K562 (cell line): Measurements from ENCODE around the gene OR13J1. TPM values are rescaled to one million over a fixed set of nuclear protein-coding genes. Genes with fewer than 3 reads are reported as not detected.
A peak's percentile ranks its signal among the peaks of the same experiment; 100 is the strongest.

Experiments used
- ATF7 ChIP-seq: fragments of 450-650 bp; IDR thresholded peaks from 2 replicates; pipeline ENCODE4 v1.7.1; 2014; ENCODE audit warnings: mild to moderate bottlenecking, moderate library complexity
- CBX5 ChIP-seq: IDR thresholded peaks from 2 replicates; pipeline ENCODE4 v1.6.1; 2014; ENCODE audit warnings: low read depth, borderline replicate concordance
- CXXC5 ChIP-seq: fragments of 250-450 bp; sonication (Bioruptor Pico); IDR thresholded peaks from 2 replicates; pipeline ENCODE4 v1.8.0; 2022; ENCODE audit warnings: inconsistent platforms, mild to moderate bottlenecking, moderate library complexity
- FOXJ2 ChIP-seq: fragments of 200-800 bp; sonication (Bioruptor generic); IDR thresholded peaks from 2 replicates; pipeline ENCODE4 v1.6.1; 2016; ENCODE audit warnings: missing genetic modification characterization, missing compliant biosample characterization
- GMEB1 ChIP-seq: fragments of 250-450 bp; sonication (Bioruptor Pico); IDR thresholded peaks from 2 replicates; pipeline ENCODE4 v1.4.0; 2020; ENCODE audit warnings: mild to moderate bottlenecking
- HNRNPH1 ChIP-seq: fragments of 200-400 bp; formaldehyde crosslinking; optimal IDR thresholded peaks from 2 replicates; pipeline ENCODE3; 2017; ENCODE audit warnings: low read depth, mild to moderate bottlenecking, low read length, moderate library complexity
- MXI1 ChIP-seq: IDR thresholded peaks from 2 replicates; pipeline ENCODE4 v1.6.1; 2011; ENCODE audit warnings: low read depth, mild to moderate bottlenecking, improper control_type of control experiment, low read length
- PRDM10 ChIP-seq: fragments of 450-650 bp; IDR thresholded peaks from 2 replicates; pipeline ENCODE4 v1.6.1; 2018; ENCODE audit not compliant: partially characterized antibody
- RCOR1 ChIP-seq, 2 experiments: IDR thresholded peaks; 2 replicates each; pipeline ENCODE4 v1.6.1; 2012; ENCODE audit warnings: low read depth in 2 of 2, low read length in 2 of 2, borderline replicate concordance in 1 of 2, improper control_type of control experiment in 1 of 2
- SMARCA4 ChIP-seq: fragments of 450-650 bp; IDR thresholded peaks from 2 replicates; pipeline ENCODE4 v1.6.1; 2016
- STAT5A ChIP-seq: IDR thresholded peaks from 2 replicates; pipeline ENCODE4 v1.6.1; 2012; ENCODE audit warnings: low read length, inconsistent platforms, borderline replicate concordance
- ZBTB7A ChIP-seq: IDR thresholded peaks from 2 replicates; pipeline ENCODE4 v1.6.1; 2011; ENCODE audit warnings: low read depth, mild to moderate bottlenecking, low read length, moderate library complexity, borderline replicate concordance; ENCODE audit not compliant: control insufficient read depth
- ZBTB8A ChIP-seq: fragments of 450-650 bp; IDR thresholded peaks from 2 replicates; pipeline ENCODE4 v1.6.1; 2018; ENCODE audit warnings: mild to moderate bottlenecking, moderate library complexity; ENCODE audit not compliant: partially characterized antibody
- polyA plus RNA-seq, 8 experiments: library from polyadenylated mRNA; depleted of rRNA in 4 of 8; stranded (reverse) in 5 of 8; unstranded in 3 of 8; fragments of >200 nt; fragmentation: Nextera tagmentation in 2 of 8; fragmentation: Illumina TruSeq in 1 of 8; extraction: Ambion mirVana in 2 of 8; extraction: Trizol in 1 of 8; gene quantifications; 2 replicates each; pipeline versions ENCODE4 v1.2.1 to v1.2.3, GENCODE V29; 2011 to 2014; ENCODE audit warnings: inconsistent platforms in 1 of 8, missing spikeins in 1 of 8
- total RNA-seq, 7 experiments: library from RNA; depleted of rRNA in 6 of 7; stranded (reverse); fragments of >200 nt in 6 of 7; fragmentation: Illumina TruSeq in 2 of 7; extraction: Trizol in 2 of 7; gene quantifications; 2 replicates each; pipeline versions ENCODE4 v1.2.1 to v1.2.3, GENCODE V29; 2011 to 2021; ENCODE audit warnings: low replicate concordance in 1 of 7
- TF ChIP-seq, protein P1 (sequence below): sonication (generic); formaldehyde crosslinking; IDR thresholded peaks from 2 replicates; pipeline ENCODE4 v1.8.1; 2023; ENCODE audit warnings: mild to moderate bottlenecking, missing genetic modification reagents
- TF ChIP-seq, protein P2 (sequence below), 2 experiments: fragments of 200-800 bp in 1 of 2; sonication (Bioruptor generic) in 1 of 2; sonication (generic) in 1 of 2; formaldehyde crosslinking in 1 of 2; IDR thresholded peaks in 1 of 2; conservative IDR thresholded peaks in 1 of 2; 2 replicates each; pipeline versions ENCODE4 v1.5.0 to v1.6.1; 2016 to 2020; ENCODE audit warnings: missing compliant biosample characterization in 1 of 2, missing genetic modification characterization in 1 of 2, missing genetic modification reagents in 1 of 2

OR13J1 gene
- total and polyA plus RNA-seq, 9 of the 15 experiments (the other 6 are each of a cell fraction or from before 2014, with no cell fraction given), result not detected

DNA sequence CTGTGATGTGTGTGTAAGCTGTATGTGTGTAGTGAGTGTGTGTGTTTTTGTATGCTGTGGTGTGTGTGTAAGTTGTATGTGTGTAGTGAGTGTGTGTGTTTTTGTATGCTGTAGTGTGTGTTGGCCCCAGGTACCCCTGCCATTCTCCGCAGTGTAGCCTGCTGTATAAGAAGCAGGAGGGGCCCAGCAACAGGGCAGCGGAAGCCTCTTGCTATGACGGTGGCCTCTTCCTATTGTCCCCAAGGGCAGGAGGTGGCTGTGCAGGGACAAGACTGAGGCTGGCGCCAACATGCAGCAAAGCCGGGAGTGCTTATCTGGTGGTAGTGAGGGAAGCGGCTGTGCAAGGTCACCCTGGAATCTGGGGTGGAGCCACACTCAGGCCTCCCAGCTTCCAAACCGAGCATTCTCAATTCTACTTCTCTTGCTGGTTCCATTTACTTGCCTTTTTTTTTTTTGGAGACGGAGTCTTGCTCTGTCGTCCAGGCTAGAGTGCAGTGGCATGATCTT is 44.2 kb upstream of the OR13J1 start (continued):
- TF ChIP-seq, protein P1, sequence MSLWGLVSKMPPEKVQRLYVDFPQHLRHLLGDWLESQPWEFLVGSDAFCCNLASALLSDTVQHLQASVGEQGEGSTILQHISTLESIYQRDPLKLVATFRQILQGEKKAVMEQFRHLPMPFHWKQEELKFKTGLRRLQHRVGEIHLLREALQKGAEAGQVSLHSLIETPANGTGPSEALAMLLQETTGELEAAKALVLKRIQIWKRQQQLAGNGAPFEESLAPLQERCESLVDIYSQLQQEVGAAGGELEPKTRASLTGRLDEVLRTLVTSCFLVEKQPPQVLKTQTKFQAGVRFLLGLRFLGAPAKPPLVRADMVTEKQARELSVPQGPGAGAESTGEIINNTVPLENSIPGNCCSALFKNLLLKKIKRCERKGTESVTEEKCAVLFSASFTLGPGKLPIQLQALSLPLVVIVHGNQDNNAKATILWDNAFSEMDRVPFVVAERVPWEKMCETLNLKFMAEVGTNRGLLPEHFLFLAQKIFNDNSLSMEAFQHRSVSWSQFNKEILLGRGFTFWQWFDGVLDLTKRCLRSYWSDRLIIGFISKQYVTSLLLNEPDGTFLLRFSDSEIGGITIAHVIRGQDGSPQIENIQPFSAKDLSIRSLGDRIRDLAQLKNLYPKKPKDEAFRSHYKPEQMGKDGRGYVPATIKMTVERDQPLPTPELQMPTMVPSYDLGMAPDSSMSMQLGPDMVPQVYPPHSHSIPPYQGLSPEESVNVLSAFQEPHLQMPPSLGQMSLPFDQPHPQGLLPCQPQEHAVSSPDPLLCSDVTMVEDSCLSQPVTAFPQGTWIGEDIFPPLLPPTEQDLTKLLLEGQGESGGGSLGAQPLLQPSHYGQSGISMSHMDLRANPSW, result no peak
- TF ChIP-seq CXXC5 (CRISPR knock-in tag) (peak; percentile 70), ZBTB8A (no peak), STAT5A (0 out of 2 replicates have a peak, but pooled peaks have one; percentile 10), FOXJ2 (no peak), PRDM10 (peak; percentile 66), RCOR1 (IDR thresholded peaks at IDR 0.05; ENCODE audit: borderline replicate concordance in 1 of 2, low read depth in 2 of 2, low read length in 2 of 2) (peak in 1 of 2 experiments; percentile 61; a peak in 1 of 4 replicates), GMEB1 (CRISPR knock-in tag) (no peak), SMARCA4 (peak; percentile 64), MXI1 (no peak), ATF7 (0 out of 2 replicates have a peak, but pooled peaks have one; percentile 54), ZBTB7A (no peak), CBX5 (no peak), HNRNPH1 (no peak)
- TF ChIP-seq, protein P2, sequence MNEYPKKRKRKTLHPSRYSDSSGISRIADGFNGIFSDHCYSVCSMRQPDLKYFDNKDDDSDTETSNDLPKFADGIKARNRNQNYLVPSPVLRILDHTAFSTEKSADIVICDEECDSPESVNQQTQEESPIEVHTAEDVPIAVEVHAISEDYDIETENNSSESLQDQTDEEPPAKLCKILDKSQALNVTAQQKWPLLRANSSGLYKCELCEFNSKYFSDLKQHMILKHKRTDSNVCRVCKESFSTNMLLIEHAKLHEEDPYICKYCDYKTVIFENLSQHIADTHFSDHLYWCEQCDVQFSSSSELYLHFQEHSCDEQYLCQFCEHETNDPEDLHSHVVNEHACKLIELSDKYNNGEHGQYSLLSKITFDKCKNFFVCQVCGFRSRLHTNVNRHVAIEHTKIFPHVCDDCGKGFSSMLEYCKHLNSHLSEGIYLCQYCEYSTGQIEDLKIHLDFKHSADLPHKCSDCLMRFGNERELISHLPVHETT (CRISPR knock-in tag; conservative IDR thresholded peaks at IDR 0.05 in 1 of 2, IDR thresholded peaks at IDR 0.05 in 1 of 2), result peak in 1 of 2 experiments; percentile 49; a peak in 1 of 4 replicates
